Skeletal muscle satellite cell (primary cell): Measurements from ENCODE around the gene VHLL.

Experiments used
- H3K27me3 ChIP-seq: 2 replicates; pipeline ENCODE4 v1.7.0; 2013; ENCODE audit warnings: low read length; ENCODE audit not compliant: control insufficient read depth, insufficient read depth
- H3K36me3 ChIP-seq: 2 replicates; pipeline ENCODE4 v1.7.0; 2013; ENCODE audit warnings: mild to moderate bottlenecking, control low read depth, low read length; ENCODE audit not compliant: insufficient read depth
- H3K4me1 ChIP-seq: 2 replicates; pipeline ENCODE4 v1.7.0; 2013; ENCODE audit warnings: low read length; ENCODE audit not compliant: control insufficient read depth, insufficient read depth
- H3K4me2 ChIP-seq: 2 replicates; pipeline ENCODE4 v1.7.0; 2013; ENCODE audit warnings: mild to moderate bottlenecking, low read length
- H3K4me3 ChIP-seq: 2 replicates; pipeline ENCODE4 v1.7.0; 2013; ENCODE audit warnings: low read length
- H3K9ac ChIP-seq: 2 replicates; pipeline ENCODE4 v1.7.0; 2013; ENCODE audit warnings: mild to moderate bottlenecking, low read depth, low read length, moderate library complexity
- H3K9me3 ChIP-seq: replicated peaks from 2 replicates; pipeline ENCODE4 v1.7.0; 2013; ENCODE audit warnings: mild to moderate bottlenecking, control low read depth, low read length

Gene VHLL

DNA sequence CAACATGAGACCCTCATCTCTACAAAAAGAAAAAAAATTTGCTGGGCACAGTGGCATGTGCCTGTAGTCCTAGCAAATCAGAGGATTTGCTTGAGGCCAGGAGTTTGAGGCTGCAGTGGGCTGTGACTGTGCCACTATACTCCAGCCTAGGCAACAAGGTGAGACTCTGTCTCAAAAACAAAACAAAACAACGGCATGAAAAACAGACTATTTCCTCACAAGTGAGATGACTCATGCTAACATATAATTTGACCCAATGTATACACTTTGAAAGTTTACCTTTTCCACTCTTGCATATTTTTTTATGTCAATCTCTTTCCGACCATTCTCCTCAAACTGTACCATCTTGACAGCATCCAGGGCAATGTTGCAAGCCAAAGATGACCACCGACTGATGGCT, 21.5 kb upstream of the VHLL start:
- H3K4me3 ChIP-seq: no peak overlapping the region
- peaks cover 8% of the 10 kb centered on the region for H3K4me1 ChIP-seq
- H3K4me2 ChIP-seq: no peak overlapping the region
- H3K36me3 ChIP-seq: peaks cover 76% of the 10 kb centered on the region
- H3K9ac ChIP-seq: no peak overlapping the region
- no peaks in the 10 kb centered on the region for H3K9me3 ChIP-seq
- no peaks in the 10 kb centered on the region for H3K27me3 ChIP-seq

DNA sequence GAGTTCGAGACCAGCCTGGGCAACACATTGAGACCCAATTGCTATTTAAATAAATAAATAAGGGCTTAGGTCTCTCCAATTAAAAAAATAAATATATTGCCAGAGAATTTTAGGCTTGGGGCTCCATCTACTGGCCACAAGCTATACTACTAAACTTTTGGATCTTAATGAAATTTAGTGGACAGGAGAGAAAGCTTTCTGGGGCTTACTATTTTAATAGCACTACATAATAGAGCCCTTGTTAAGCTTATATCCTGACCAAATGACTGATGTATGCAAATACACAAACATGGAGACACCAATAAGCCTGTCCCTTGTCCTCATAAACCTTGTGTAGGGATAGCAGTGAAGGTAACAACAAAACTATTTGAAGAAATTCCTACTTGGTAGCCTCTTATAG, 20.6 kb upstream of the VHLL start:
- Histone ChIP-seq H3K4me2 (no peak overlapping the region), H3K4me1 (peaks cover 8% of the 10 kb centered on the region), H3K9ac (no peak overlapping the region), H3K9me3 (no peaks in the 10 kb centered on the region), H3K4me3 (no peak overlapping the region), H3K36me3 (peaks cover 76% of the 10 kb centered on the region), H3K27me3 (no peaks in the 10 kb centered on the region)

DNA sequence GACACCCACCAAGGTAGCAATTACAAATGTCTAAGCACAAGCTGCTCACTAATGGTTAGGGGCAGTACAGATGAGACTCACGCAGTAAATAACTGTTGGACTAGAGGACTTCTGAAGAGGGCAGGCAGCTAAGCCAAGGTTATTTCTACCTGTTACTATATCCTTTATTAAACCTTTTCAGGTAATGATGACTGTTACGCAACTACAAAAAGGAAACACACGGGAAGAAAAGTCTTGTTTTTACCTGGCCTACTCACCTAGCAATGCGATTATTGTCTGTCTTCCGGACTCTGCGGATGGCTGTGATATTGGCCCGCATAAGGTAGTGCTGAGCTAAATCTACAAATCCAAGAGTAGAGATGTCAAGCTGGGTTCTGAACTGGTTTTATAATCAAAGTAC, 17.8 kb upstream of the VHLL start:
- Histone ChIP-seq H3K9ac (no peak overlapping the region), H3K4me1 (peaks cover 4% of the 10 kb centered on the region), H3K27me3 (no peaks in the 10 kb centered on the region), H3K36me3 (peaks cover 78% of the 10 kb centered on the region), H3K4me3 (no peak overlapping the region), H3K4me2 (no peak overlapping the region), H3K9me3 (no peaks in the 10 kb centered on the region)

DNA sequence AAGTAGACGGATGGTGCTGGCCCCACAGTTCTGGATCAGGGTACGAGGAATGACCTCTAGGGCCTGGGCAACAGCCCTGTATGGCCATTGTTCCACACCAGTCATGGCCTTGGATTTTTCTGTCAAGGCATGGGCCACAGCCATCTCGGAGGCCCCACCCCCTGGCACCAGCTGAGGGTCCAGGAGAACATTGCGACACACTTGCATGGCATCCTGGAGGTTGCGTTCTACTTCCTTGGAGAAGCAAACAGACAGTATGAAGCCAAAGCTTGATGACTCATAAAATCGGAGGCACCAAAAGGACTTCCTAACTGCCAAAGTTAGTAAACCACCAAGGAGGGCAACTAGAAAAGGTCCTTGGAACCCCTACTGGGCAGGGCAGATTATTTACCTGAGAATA, 11.9 kb upstream of the VHLL start:
- no peak overlapping the region for H3K4me3 ChIP-seq
- peaks cover 68% of the 10 kb centered on the region for H3K36me3 ChIP-seq
- no peaks in the 10 kb centered on the region for H3K27me3 ChIP-seq
- no peak overlapping the region for H3K9ac ChIP-seq
- peaks cover 20% of the 10 kb centered on the region for H3K4me1 ChIP-seq
- H3K4me2 ChIP-seq: no peak overlapping the region
- no peaks in the 10 kb centered on the region for H3K9me3 ChIP-seq

DNA sequence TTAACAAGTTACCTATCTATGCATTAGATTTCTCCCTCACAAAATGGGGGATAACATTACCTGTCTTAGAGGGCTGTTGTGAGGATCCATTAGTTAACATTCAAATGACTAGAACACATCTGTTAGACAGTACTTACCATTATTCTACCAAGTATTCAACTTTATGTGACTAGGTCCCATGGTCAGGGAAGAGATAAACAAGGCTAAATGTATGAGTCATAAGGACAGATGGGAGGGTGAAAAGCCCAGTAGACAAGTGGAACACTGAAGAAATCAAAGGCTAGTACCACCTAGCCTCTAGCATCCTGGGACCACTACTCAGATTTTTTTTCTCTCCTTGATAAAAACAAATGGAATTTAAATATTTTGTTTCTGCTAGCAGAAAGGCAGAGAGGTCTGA, 9.0 kb upstream of the VHLL start:
- Histone ChIP-seq H3K27me3 (no peaks in the 10 kb centered on the region), H3K9me3 (no peaks in the 10 kb centered on the region), H3K36me3 (peaks cover 57% of the 10 kb centered on the region), H3K4me3 (no peak overlapping the region), H3K4me2 (no peak overlapping the region), H3K9ac (no peak overlapping the region), H3K4me1 (peaks cover 20% of the 10 kb centered on the region)

DNA sequence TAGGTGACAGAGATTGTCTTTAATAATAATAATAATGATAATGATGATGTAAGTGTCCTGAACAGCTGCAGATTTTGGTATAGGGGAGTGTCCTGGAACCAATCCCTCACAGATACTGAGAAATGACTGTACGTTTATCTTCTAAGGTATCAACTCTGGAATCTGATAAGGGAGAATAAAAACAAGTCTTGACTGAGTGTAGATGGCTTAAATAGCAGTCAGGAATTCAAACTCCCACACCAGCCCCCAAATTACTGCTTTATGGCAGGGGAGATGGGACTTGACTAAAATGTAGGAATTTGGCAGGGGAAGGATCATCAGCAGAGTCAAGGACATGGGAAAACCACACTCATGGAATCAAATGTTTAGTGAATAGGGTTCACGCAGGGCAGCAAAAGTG, 6.1 kb upstream of the VHLL start:
- Histone ChIP-seq H3K9me3 (no peaks in the 10 kb centered on the region), H3K4me2 (no peak overlapping the region), H3K36me3 (peaks cover 35% of the 10 kb centered on the region), H3K9ac (no peak overlapping the region), H3K27me3 (no peaks in the 10 kb centered on the region), H3K4me1 (peaks cover 10% of the 10 kb centered on the region), H3K4me3 (no peak overlapping the region)

DNA sequence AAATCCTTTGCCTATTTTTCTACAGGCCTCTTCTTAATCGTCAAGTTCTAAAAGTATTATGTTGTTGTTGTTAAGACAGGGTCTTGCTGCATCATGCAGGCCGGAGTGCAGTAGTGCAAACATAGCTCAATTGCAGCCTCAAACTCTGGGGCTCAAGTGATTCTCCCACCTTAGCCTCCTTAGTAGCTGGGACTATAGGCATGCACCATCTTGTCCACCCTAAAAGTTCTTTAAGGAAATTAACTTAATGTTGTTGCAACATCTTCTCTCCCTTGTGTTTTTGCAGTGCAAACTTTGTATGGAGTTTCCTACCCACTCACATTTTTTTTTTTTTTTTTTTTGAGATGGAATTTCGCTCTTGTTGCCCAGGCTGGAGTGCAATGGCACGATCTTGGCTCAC, 4.1 kb upstream of the VHLL start:
- no peak overlapping the region for H3K4me3 ChIP-seq
- peaks cover 23% of the 10 kb centered on the region for H3K36me3 ChIP-seq
- H3K27me3 ChIP-seq: no peaks in the 10 kb centered on the region
- H3K4me2 ChIP-seq: no peak overlapping the region
- peaks cover 5% of the 10 kb centered on the region for H3K4me1 ChIP-seq
- no peaks in the 10 kb centered on the region for H3K9me3 ChIP-seq
- no peak overlapping the region for H3K9ac ChIP-seq

DNA sequence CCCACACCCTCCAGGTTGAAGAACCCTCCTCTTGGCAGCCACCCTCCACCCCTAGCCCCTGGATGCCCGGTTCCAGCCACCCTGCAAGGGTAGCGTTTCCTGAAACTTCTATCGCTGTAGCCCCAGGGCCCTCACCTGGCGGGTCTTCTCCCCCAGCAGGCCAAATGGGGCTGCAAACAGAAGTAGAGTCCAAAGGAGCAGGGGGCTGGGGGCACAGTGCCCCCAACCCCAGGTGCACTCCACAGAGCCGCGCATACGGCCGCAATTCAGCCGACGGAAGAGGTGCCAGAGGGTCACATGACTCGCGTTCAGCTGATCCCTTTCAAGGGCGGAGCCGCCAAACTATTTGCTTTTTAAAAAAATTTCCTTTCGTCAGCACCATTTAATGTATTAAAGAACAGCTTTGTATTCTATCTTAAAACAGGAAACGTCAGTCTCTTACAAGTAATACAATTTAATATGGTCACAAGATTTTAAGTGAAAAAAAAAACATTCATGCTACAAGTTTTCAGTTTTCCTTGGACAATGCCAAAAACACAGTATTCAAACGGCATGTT, 3.6 kb downstream of the VHLL start, which contains the start of gene GLMP:
TSS of gene GLMP (minus strand) at position 289 of the 557 bp plus-strand sequence. CDS start at position 255, 34 bp downstream.
- Histone ChIP-seq H3K4me1 (peaks cover 21% of the 10 kb centered on the region), H3K4me2 (peak within 1 kb of the TSS; percentile 98)

DNA sequence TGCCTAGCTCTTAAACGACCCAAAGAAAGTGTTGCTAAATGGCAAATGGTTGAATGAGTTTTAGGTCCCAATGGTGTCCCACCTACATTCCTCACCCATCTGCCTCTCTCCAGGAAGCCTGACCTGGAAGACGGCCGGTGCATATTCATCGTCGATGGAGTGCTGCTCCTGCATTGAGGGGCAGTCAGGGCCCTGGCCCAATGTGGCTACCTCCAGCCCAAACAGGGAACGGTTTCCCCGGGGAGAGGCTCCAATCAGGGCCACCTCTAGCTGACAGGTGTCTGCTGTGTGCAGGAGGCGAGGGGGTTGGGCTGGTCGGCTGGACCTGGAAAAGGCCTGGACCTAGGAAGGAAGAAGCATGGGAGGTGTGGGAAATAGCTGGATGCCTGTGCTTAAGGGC, 5.2 kb downstream of the VHLL start:
- Histone ChIP-seq H3K4me2 (no peak overlapping the region), H3K36me3 (peaks cover 5% of the 10 kb centered on the region), H3K4me1 (peaks cover 21% of the 10 kb centered on the region), H3K4me3 (no peak overlapping the region), H3K9me3 (no peaks in the 10 kb centered on the region), H3K9ac (no peak overlapping the region), H3K27me3 (no peaks in the 10 kb centered on the region)

More for the DNA sequence above, 3.6 kb downstream of the VHLL start, which contains the start of gene GLMP:
- Histone ChIP-seq H3K9ac (peak within 1 kb of the TSS; percentile 90), H3K4me3 (peak within 1 kb of the TSS; percentile 91), H3K27me3 (no peaks in the 10 kb centered on the region), H3K9me3 (no peaks in the 10 kb centered on the region), H3K36me3 (peaks cover 5% of the 10 kb centered on the region)

DNA sequence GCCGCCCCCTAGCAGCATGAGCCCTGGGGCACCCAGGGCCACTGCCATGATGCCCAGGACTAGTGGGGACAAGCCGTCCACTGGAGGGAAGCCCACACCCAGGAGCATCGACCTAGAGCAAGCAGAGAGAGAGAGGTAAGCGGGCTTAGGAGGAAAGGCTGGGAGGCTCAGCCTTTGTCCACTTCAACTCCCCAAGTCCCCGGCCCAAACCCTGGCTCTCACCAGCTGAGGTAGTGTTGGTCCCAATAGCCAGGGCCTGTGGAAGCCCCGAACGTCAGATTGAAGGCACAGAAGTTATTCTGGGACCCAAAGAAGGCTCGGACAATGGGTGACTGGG, 6.0 kb downstream of the VHLL start:
- Histone ChIP-seq H3K4me2 (no peak overlapping the region), H3K27me3 (no peaks in the 10 kb centered on the region), H3K9me3 (no peaks in the 10 kb centered on the region), H3K4me3 (no peak overlapping the region), H3K9ac (no peak overlapping the region), H3K4me1 (peaks cover 21% of the 10 kb centered on the region), H3K36me3 (peaks cover 5% of the 10 kb centered on the region)

DNA sequence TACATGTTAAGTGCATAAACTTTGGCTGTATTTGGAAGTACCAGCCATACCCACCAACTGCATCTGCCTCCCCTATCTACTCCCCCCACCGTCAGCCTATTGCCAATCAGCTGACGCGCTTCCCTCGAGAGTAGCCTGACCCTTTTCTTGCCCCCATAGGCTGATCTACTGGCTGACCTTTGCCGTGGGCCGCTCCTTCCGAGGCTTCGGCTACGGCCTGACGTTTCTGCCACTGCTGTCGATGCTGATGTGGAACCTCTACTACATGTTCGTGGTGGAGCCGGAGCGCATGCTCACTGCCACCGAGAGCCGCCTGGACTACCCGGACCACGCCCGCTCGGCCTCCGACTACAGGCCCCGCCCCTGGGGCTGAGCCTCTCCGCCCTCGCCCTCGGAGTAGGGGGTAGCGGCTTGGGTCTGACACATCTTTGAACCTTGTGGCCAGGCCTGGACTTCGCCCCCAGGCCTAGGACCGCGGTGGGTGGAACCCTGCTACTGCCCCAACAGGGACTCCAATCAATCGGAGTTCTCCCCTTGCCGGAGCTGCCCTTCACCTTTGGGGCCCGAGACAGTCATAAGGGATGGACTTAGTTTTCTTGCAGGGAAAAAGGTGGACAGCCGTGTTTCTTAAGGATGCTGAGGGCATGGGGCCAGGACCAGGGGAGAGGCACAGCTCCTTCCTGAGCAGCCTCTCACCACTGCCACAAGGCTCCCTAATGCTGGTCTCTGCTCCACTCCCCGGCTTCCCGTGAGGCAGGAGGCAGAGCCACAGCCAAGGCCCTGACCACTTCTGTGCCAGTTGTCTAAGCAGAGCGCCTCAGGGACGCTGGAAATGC, 7.7 kb downstream of the VHLL start:
- Histone ChIP-seq H3K4me2 (peak overlapping the region; percentile 89), H3K27me3 (no peaks in the 10 kb centered on the region), H3K36me3 (peaks cover 5% of the 10 kb centered on the region), H3K9me3 (no peaks in the 10 kb centered on the region), H3K4me1 (peaks cover 21% of the 10 kb centered on the region), H3K4me3 (peak overlapping the region; percentile 80), H3K9ac (peak overlapping the region; percentile 76)

DNA sequence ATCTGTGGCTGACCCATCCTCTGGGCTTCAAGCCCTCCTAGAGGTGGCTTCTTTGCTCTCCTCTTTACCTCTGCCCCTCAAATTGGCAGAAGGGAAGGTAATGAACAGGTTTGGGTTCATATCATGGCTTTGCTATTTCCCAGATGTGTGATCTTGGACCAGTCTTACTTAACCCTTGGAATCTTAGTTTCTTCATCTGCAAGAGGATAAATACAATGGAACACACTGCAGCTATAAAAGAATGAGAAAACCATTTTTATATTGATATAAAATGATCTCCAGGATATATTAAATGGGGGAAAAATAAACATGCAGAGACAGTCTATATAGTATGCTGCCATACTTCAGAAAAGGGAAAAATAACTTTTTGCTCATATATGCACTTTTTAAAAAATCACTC, 9.2 kb downstream of the VHLL start:
- peaks cover 5% of the 10 kb centered on the region for H3K36me3 ChIP-seq
- H3K4me2 ChIP-seq: no peak overlapping the region
- peaks cover 21% of the 10 kb centered on the region for H3K4me1 ChIP-seq
- H3K27me3 ChIP-seq: no peaks in the 10 kb centered on the region
- H3K9me3 ChIP-seq: no peaks in the 10 kb centered on the region
- no peak overlapping the region for H3K4me3 ChIP-seq
- H3K9ac ChIP-seq: no peak overlapping the region
